C4-2B (cell line): ENCODE measurements around the gene PPARD.

Source experiments
- ZFX ChIP-seq: fragments of 450-650 bp; IDR thresholded peaks from 2 replicates; pipeline ENCODE4 v1.6.1; 2017
- TF ChIP-seq, protein P1 (sequence below): fragments of 450-650 bp; conservative IDR thresholded peaks from 2 replicates; pipeline ENCODE4 v1.5.1; 2017; ENCODE audit warnings: mild to moderate bottlenecking

DNA sequence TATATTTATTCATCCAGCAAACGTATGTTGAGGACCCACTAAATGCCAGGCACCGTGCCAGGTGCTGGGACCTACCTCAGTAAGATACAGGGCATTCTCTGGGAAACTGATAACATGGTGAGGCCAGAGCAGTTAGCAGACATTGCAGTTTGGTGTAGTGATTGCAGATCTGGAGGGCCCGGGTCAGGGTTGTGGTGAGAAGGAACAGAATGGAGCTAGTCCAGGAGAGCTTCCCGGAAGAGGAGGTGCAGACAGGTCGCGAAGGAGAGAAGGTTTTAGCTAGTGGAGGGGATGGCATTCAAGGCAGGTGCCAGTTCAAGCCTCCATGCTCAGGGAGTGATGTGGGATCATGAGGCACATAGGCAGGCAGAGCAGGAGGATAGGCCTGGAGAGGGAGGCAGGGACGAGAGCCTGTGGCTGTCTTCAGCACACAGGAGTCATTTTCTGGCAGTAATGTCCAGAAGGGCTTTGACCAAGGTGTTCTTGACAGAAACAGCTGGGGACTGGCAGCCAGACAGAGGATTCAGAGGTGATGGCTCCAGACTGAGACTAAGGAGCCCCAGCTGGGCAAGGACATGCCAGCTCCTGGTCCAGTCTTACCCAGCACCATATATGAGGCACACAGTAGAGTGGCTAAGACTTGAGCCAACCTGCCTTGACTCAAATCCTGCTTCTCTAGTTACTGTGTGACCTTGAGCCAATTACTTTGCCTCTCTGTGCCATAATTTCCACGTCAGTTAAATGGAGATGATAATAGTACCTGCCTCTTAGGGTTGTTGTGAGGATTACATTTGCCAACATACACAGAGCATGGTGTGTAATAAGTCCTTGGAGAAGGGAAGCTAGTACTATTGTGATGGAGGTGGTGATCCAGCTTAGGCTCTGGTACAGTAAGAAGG lies 61.4 kb downstream of the PPARD start:
- TF ChIP-seq, protein P1, sequence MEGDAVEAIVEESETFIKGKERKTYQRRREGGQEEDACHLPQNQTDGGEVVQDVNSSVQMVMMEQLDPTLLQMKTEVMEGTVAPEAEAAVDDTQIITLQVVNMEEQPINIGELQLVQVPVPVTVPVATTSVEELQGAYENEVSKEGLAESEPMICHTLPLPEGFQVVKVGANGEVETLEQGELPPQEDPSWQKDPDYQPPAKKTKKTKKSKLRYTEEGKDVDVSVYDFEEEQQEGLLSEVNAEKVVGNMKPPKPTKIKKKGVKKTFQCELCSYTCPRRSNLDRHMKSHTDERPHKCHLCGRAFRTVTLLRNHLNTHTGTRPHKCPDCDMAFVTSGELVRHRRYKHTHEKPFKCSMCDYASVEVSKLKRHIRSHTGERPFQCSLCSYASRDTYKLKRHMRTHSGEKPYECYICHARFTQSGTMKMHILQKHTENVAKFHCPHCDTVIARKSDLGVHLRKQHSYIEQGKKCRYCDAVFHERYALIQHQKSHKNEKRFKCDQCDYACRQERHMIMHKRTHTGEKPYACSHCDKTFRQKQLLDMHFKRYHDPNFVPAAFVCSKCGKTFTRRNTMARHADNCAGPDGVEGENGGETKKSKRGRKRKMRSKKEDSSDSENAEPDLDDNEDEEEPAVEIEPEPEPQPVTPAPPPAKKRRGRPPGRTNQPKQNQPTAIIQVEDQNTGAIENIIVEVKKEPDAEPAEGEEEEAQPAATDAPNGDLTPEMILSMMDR, result no peak
- no peak for TF ChIP-seq ZFX
